HUES64 (cell line): ENCODE results near the gene ZC3H12D.

ENCODE experiments used
- H3K27ac ChIP-seq: 2 replicates; pipeline ENCODE4 v1.7.0; 2013; ENCODE audit warnings: low read depth, low read length, inconsistent platforms
- H3K27me3 ChIP-seq: 2 replicates; pipeline ENCODE4 v1.6.1; 2013; ENCODE audit warnings: mild to moderate bottlenecking, low read length; ENCODE audit not compliant: insufficient read depth
- H3K36me3 ChIP-seq: 2 replicates; pipeline ENCODE4 v1.6.1; 2013; ENCODE audit warnings: mild to moderate bottlenecking, low read length; ENCODE audit not compliant: insufficient read depth
- H3K4me1 ChIP-seq: 2 replicates; pipeline ENCODE4 v1.6.1; 2013; ENCODE audit warnings: mild to moderate bottlenecking, low read length, moderate library complexity; ENCODE audit not compliant: insufficient read depth
- H3K4me3 ChIP-seq: 2 replicates; pipeline ENCODE4 v1.5.1; 2013; ENCODE audit warnings: mild to moderate bottlenecking, low read length, moderate library complexity
- H3K9ac ChIP-seq: 2 replicates; pipeline ENCODE4 v1.6.1; 2013; ENCODE audit warnings: mild to moderate bottlenecking, low read depth, low read length
- H3K9me3 ChIP-seq: 2 replicates; pipeline ENCODE4 v1.6.1; 2013; ENCODE audit warnings: low read depth, low read length; ENCODE audit not compliant: insufficient read depth
- WGBS: fragments of 150-250, 120-280 bp; methylation state at CpG from one replicate; pipeline ENCODE4 v1.1.7; 2013; ENCODE audit warnings: missing lambda C conversion rate; 5-methylcytosine and 5-hydroxymethylcytosine counted together

ZC3H12D gene

DNA sequence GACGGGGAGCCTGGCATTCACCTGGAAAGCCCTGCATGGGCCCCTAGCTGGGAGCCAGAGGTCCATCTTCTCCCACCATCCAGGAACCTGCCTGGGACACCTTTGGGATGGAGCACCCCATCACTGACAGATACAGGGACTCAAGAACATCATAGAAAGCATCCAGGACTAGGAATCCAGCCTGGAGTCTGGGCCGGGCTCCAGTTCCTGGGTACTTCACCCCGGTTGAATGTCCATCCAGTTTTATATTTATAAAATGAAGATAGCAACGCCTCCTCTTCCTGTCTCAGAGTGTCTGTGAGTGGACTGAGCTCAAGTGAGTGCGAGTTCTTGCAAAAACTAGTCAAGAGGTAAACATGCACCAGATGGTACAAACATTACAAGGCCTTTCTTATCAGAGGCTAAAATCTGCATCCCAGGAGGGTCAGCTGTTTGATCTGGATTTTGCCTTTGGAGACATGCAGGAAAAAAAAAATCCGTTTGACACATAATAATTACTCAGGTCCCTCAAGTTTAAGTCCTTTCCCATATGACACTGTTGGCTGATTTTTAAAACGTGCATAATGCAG lies 27.4 kb downstream of the ZC3H12D start:
- Histone ChIP-seq H3K9me3 (no peaks in the 10 kb centered on the region), H3K9ac (no peak overlapping the region), H3K27ac (no peak overlapping the region), H3K36me3 (no peaks in the 10 kb centered on the region), H3K4me1 (no peaks in the 10 kb centered on the region), H3K4me3 (no peak overlapping the region), H3K27me3 (peaks cover 16% of the 10 kb centered on the region)
- WGBS, result 91% methylated on average over 7 of the region's 7 CpGs

DNA sequence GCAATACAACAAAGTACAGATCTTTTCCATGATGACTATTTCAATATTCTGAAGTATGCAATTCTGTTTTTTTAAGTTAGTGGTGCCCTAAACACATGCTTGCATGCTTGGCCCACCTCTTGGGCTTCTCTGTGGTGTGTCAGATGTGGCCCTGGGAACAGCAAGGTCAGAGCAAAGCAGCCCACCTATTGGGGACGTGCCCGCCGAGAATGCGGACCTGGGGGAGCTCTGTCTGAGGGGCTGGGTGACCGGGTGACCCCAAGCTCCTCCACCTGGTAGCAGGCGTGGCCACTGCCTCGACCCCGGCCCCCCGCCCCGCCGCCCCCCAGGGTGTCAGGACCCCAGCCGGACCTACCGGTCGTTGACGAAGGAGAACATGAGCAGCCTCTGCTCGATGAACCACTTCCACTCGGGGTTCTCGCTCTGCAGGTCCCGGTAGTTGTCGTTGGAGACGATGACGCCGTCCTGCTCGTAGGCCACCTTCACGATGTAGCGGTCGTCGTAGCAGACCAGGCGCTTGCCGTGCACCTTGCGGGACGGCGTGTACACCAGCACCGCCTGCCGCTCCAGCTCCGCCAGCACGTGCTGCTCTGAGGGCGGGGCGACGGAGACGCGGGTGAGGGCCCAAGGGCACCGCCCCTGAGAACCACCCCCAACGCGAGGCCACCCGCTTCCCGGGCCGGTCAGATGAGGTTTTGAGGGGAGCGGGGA lies 28.3 kb downstream of the ZC3H12D start:
- WGBS, result 95% methylated on average over 49 of the region's 49 CpGs
- Histone ChIP-seq H3K27ac (no peak overlapping the region), H3K4me1 (no peaks in the 10 kb centered on the region), H3K27me3 (peaks cover 26% of the 10 kb centered on the region), H3K4me3 (no peak overlapping the region), H3K9me3 (no peaks in the 10 kb centered on the region), H3K9ac (no peak overlapping the region), H3K36me3 (no peaks in the 10 kb centered on the region)

DNA sequence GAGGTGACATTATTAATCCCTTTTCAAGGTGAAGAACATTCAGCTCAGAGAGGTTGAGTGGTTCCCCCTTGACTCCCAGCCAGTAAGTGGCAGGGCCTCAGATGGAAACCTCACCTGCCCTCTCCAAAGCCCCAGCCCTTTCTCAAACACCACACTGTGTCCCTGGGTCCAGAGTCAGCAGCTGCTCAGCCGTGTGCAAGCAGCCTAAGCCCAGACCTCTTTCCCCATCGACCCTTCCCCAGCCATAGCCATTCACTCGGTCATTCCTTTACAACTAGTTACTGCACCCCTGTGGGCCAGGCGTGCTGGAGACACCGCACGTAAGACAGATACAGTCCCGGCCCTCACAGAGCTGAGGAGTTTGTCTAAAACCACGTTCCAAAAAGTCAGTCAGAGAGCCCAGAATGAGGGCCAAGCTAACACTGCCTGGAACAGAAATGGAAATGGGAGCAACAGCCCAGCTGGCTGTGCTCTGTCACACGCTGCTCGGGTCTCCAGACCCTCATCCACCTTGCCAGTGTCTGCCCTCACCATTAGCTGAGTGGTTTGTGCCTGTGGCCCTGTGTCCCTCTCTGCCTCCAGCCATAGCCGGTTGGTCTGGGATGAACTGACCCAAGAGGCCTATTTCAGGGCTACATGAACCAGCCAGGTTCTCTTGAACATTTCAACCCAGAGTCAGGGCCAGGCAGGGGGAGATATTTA lies 29.6 kb downstream of the ZC3H12D start:
- H3K27me3 ChIP-seq, result peaks cover 38% of the 10 kb centered on the region
- H3K4me1 ChIP-seq, result no peaks in the 10 kb centered on the region
- no peak overlapping the region for H3K4me3 ChIP-seq
- H3K9ac ChIP-seq, result no peak overlapping the region
- H3K9me3 ChIP-seq, result no peaks in the 10 kb centered on the region
- H3K27ac ChIP-seq, result no peak overlapping the region
- 91% methylated on average over 11 of the region's 11 CpGs for WGBS
- no peaks in the 10 kb centered on the region for H3K36me3 ChIP-seq

DNA sequence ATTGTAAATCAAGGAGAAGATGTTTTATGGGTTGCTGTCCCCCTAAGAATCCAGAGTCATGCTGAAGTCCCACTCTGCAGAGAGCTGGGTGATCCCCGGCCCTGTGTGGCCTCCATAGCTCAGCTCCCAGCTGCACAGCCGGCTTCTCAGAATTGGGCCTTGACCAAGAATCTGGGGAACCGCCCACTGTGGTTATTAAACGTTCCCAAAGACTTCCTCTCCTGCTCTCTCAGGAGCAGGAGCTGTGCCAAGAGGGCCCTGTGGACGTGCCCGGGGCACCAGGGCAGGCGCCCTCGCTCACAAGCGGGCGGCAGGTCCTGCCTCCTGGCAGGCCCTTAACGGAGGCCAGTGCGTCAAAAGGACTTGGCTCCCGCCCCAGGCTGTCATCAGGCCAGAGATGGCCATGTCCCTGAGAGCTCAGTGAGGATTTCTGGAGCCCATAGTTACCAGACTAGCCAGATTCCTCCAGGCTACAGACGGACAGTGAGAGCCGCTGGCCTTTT lies 30.4 kb downstream of the ZC3H12D start:
- Histone ChIP-seq H3K4me1 (no peaks in the 10 kb centered on the region), H3K4me3 (no peak overlapping the region), H3K27me3 (peaks cover 45% of the 10 kb centered on the region), H3K36me3 (no peaks in the 10 kb centered on the region), H3K27ac (no peak overlapping the region), H3K9me3 (no peaks in the 10 kb centered on the region), H3K9ac (no peak overlapping the region)
- 87% methylated on average over 15 of the region's 15 CpGs for WGBS

DNA sequence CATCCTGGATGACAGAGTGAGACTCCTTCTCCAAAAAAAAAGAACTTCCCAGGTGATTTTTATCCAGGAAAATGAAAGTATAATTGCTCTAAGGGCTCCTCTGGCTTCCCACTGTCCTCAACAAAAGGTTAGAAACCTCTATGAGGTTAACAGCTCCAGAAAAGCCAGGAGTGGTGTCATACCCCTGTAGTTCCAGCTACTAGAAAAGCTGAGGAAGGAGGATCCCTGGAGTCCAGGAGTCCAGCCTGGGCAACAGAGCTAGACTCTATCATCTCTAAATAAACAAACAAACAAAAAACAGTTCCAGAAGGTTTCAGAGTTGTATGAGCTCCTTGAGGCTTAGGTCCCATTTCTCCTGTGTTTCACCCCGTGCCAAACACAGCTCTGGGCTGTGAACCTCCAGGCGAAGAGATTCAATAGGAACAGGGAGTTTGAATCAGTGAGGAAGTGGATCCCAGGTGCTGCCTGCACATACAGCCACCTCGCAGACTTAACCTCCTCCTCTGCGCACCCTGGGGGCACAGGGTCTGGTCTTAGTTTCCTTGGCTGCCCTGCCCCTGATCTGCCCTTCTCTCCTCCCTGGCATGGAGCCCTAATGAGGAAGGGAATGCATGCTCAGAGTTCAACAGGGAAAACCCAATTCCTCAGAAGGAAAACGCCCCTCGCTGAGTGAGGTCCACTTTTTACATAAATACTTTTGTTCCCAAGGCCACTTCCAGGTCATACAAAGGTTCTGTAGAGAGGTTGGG lies 31.0 kb downstream of the ZC3H12D start:
- Histone ChIP-seq H3K36me3 (no peaks in the 10 kb centered on the region), H3K4me1 (no peaks in the 10 kb centered on the region), H3K4me3 (no peak overlapping the region), H3K9ac (no peak overlapping the region), H3K27ac (no peak overlapping the region), H3K27me3 (peaks cover 51% of the 10 kb centered on the region), H3K9me3 (no peaks in the 10 kb centered on the region)
- 91% methylated on average over 4 of the region's 6 CpGs for WGBS

DNA sequence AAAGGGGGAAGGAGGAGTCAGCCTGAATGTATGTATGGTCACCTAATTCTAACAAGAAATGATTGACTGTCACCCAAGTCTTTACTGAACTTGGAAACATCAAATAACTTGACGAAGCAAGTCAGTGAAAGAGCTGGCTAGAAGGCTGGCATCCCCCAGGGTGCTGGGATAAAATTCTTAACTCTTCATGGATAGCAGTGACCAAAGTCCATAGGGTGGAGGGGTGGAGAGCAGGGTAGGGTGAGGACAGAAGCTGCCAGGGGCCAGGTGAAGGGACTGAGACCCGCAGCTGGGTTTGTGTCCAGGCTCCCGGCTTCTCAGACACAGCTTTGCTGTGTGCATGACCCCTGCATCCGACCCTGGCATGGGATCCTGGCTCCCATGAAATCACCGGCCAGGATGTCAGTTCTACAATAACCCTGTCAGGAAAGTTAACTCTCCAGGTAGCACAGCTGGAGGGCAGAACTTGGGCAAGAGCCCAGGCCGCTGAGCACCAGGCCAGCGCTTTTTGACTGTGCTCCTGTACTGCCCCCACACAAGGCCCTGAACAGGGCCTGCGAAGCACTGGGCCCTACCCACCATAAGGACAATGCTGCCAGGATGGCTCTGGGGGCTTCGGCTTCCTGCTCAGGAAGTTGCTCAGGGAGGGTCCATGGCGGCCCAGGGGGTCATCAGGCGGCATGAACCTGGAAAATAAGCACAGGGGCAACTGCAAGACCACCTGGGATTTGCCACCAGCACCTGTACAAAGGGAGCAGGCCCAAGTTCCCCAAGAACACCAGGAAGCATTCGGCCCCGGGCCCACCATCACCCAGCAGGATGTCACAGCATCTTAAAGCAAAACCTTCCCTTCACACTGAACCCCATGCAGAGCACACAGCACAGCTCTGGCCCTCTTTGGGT lies 32.5 kb downstream of the ZC3H12D start:
- H3K9me3 ChIP-seq, result no peaks in the 10 kb centered on the region
- 91% methylated on average over 13 of the region's 13 CpGs for whole genome bisulfite sequencing
- no peaks in the 10 kb centered on the region for H3K4me1 ChIP-seq
- peaks cover 51% of the 10 kb centered on the region for H3K27me3 ChIP-seq
- no peaks in the 10 kb centered on the region for H3K36me3 ChIP-seq
- H3K27ac ChIP-seq, result no peak overlapping the region
- peak overlapping the region; percentile 63; the same call in 1 of the 2 replicates for H3K4me3 ChIP-seq
- H3K9ac ChIP-seq, result no peak overlapping the region

DNA sequence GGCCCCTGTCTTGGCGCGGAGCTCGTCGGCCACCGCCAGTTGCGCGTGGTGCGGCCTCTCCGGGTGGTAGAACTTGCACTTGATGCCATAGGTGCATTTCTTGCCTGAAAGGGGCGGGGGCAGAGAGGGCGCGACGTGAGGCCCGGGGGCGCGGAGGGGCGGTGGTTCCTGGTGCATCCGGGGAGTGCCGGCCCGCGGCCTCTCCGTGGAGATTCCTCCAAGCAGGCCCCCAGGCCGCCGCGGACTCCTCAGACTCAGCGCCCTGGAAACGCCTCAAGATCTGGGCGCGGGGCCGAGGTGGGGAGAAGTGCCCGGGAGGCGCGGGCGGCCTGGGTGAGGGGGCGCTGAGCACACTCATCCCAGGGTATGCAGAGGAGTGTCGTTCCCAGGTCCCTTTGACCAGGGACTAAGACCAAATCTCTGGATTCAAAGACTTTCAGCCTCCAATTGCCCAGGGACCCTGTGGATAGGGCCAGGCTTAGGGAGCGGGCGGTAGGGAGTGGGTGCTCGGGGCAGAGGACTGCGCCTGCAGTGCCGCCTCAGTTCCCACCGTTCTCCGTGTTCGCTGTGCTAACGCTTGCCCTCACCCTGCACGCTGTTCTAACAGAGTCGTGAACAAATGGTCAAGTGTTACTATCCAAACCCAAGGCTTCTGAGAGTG lies 33.3 kb downstream of the ZC3H12D start:
- Histone ChIP-seq H3K4me3 (peak overlapping the region; percentile 63), H3K9ac (no peak overlapping the region; the same call in 1 of the 2 replicates), H3K27ac (no peak overlapping the region), H3K27me3 (peaks cover 49% of the 10 kb centered on the region), H3K36me3 (no peaks in the 10 kb centered on the region), H3K4me1 (no peaks in the 10 kb centered on the region), H3K9me3 (no peaks in the 10 kb centered on the region)
- WGBS, result 26% methylated on average over 47 of the region's 47 CpGs

DNA sequence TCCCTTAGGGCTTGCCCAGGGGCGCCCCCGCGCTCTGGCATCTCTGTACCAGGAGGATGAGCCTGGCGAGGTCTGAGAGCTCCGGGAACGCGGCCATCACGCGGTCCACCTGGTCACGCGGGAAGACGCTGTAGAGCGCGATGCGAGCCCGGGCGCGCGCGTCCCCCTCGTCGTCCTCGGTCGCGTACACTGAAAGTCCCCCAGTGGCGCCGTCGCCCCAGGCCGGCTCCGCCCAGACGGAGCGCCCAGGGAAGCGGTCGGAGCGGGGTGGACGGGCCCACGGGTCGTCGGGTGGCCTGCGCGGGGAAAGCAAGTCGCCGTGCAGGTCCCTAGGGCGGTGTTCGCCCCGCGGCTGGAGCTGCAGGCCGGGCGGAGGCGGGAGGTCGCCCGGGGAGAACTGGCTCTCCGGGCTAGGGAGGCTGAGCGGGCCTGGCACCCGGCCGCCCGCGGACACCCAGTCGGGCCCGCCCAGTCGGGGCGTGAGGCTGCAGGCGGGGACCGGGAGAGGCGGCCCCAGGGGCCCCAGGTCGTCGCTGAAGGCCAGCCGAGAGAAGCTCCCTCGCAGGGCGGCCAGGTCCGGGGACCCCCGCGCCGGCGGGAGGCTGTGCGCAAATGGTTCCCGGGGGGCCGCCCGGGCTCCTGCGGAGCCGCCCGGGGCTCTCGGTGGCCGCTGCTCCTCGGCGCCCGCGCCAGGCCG lies 34.0 kb downstream of the ZC3H12D start:
- H3K36me3 ChIP-seq, result no peaks in the 10 kb centered on the region
- peak overlapping the region; percentile 69; the same call in 1 of the 2 replicates for H3K9ac ChIP-seq
- H3K27me3 ChIP-seq, result peaks cover 49% of the 10 kb centered on the region
- peak overlapping the region; percentile 63 for H3K4me3 ChIP-seq
- WGBS, result 5% methylated on average over 89 of the region's 89 CpGs
- H3K4me1 ChIP-seq, result no peaks in the 10 kb centered on the region
- no peaks in the 10 kb centered on the region for H3K9me3 ChIP-seq
- no peak overlapping the region for H3K27ac ChIP-seq

DNA sequence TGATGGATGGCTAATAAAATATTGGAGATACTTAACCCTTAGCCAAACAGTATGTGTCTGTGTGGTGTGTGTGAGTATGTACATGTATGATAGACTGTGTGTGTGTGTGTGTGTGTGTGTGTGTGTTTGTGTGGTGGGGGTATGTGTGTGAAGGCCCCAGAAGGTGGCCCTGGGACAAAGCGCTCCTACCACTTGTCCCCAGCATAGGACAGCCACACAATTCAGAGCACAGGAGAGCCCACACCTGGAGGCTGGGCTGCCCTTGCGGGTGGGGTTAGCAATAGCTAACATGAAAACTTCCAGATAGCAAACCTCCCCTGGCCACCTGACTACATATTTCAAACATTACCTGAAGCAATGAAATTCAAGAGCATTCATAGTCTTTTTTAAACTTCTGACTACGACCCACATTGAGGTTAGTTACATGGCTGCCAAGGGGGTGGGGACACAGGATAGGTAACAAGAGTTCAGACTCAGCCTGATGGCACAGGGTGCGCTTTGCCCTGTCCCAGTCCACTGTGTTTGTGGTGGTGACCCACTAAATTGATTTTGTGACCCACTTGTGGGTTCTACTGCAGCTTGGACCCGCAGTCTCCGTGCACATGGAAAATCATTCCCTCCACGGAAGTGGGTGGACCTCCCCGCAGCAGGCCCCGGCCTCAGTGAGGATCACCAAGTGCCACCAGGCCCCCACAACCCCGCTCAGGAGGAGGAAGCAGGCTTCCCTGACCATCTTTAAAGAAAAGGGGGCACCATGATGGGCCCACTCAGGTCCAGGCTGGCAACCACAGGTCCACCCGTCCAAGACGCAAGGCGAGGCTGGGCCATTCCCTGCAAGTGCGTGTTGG lies 34.8 kb downstream of the ZC3H12D start:
- Histone ChIP-seq H3K36me3 (no peaks in the 10 kb centered on the region), H3K9ac (0 out of 2 replicates have a peak overlapping the region, but pooled peaks have one; percentile 69), H3K4me3 (peak overlapping the region; percentile 63), H3K27ac (no peak overlapping the region), H3K9me3 (no peaks in the 10 kb centered on the region), H3K4me1 (no peaks in the 10 kb centered on the region), H3K27me3 (peaks cover 49% of the 10 kb centered on the region)
- 89% methylated on average over 14 of the region's 14 CpGs for WGBS
